GM19193 (cell line): ENCODE results near the gene MAFG.

ENCODE experiments used
- POLR2A ChIP-seq: IDR thresholded peaks from 4 replicates; pipeline ENCODE4 v1.6.1; 2011; ENCODE audit not compliant: insufficient read depth, insufficient read length; ENCODE audit errors: extremely low read depth

The MAFG gene

GRCh38 chr17:81931557-81932332 lies 4.2 kb upstream of the MAFG start:
- no peak for TF ChIP-seq POLR2A

- TF ChIP-seq POLR2A: no peak
These were observed 3.6 kb upstream of the MAFG start for GRCh38 chr17:81931189-81931556.

DNA sequence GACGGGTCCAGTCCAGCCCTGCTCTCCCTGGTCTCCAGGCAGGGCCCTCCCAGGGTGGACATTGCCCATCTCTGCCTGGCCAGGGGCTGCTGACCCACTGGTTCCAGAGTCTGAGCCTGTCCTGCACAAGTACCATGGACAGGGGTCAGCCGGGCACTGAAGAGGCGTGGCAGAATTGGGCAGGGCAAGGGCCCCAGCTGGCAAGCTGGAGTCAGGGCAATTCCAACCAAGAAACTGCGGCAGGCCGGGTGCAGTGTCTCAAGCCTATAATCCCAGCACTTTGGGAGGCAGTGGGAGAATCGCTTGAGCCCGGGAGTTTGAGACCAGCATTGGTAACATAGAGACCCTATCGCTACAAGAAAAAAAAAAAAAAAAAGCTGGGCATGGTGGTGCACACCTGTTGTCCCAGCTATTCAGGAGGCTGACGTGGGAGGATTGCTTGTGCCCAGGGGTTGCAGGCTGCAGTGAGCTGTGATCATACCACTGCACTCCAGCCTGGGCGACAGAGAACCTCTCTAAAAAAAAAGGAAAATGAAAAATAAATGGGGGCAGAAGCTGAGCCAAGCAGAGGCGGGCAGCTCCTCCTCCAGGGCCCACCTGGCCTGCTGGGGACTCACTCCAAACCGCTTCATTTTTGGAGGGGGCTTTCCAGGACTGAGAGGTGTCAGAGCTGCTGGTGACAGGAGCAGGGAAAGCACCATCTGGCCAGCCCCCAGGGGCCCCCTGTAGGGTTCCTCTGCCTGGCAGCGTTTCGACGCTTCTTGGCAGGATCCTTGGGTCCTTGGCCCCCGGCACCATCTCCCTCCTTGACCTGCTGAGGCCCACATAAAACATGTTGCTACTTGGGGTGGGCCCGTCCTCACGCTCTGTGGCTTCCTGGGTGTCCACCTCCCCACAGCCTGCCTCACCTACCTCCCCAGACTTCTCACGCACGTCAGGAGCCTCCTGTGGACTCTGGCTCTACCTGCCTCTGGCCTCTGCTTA lies 2.9 kb upstream of the MAFG start:
- no peak for TF ChIP-seq POLR2A

GRCh38 chr17:81929253-81930141 lies 2.0 kb upstream of the MAFG start:
- no peak for TF ChIP-seq POLR2A

DNA sequence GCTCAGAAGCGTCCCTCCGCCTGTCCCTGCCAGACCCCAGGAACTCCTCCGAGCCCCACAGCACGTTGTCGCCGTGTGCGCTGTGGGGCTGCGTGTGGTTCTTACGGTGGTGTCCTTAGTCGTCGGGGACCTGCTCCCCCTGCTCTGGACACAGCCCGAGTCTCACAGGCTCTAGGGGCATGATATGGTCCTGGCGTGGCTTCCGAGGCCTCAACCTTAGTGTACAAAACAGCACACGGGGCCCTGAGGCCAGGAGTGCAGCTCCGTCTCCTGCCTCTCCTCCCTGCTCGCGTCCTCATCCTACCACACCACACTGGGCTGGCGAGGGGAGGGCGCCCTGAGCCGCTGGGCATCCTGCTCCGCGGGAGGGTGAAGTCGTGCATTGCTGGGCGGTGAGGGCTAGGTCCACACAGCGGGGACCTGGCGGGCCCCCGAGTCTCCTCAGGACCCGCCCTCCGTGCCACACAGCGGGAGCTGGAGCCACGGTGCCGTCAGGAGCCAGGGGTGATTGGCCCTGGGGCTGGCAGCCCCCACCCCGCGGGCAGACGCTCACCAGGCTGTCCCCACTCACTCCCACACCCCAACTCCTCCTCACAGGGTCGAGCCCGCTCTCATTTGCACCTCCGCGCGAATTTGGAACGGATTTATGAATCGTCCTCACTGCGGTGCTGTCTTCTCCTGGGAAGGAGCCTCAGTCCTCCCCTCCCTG lies 1.2 kb upstream of the MAFG start:
- TF ChIP-seq POLR2A: no peak

DNA sequence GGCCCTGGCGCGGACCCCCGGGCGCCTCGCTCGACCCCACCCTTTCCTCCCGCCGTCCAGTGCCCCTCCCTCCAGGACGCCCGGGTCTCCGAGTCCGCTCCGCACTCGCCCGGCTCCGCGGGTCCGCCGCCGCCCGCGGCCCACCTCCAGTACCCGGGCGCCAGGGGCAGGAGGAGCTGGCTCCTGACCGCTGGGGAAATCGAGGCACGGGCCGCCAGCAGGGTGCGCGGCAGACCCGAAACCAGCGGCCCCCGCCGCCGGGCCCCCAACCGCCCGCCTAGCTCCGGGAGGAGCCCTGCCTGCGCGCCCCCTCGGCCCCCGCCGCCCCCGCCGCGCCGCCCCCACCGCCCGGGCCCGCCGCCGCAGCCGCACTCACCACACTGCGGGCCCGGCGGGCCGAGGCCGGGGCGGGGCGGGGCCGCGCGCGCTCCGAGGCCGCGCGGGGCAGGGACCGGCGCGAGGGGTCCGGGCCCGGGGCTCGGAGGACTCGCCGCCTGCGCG lies 333 bp downstream of the MAFG start:
- TF ChIP-seq POLR2A: no peak

GRCh38 chr17:81926451-81927151 lies 934 bp downstream of the MAFG start:
- no peak for TF ChIP-seq POLR2A

- no peak for TF ChIP-seq POLR2A
These were observed 1.6 kb downstream of the MAFG start for GRCh38 chr17:81925860-81926450.

DNA sequence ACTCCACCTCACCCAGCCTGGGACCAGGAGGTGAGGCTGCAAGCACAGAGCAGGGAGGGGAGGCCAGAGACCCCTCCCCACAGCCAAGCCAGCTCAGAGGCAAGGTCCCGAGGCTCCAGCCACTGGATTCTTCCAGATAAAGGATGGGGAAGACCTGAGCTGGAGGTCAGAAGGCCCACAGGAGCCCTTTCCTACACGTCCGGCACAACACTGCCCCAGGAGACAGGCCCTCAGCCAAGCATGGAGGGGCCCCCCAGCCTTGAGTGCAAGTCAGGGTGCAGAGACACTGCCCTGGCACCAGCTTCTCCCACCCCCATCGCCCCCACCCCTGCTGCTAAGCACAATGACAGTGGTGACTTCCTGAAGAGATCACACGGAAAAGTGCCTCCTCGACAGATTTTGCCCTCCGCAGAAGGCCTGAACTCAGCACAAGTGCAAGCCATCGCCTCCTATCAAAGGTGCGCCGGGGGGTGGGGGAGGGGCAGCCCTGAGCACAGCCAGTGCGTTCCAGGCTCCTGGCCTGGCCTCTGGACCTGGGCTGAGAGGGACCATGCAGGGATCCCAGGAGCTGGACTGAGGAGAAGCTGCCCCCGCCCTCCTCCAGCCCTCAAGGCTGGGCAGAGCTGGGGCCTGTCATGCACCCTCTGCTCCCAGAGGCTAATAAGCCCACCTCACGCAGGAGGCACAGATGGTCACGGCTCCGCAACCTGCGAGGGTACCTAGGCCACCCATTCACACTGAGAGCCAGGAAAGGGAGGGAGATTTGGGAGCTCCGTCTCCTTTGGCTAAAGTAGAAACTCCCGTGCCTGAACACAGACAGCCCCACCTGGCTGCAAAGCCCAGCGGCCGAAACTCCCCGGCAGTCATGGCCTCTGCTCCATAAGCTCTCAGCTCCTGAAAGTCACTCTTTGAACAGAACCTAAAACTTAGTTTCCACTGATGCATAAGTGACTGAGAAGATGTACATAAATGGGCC lies 2.7 kb downstream of the MAFG start:
- TF ChIP-seq POLR2A: no peak

- no peak for TF ChIP-seq POLR2A
These were observed 4.0 kb downstream of the MAFG start for GRCh38 chr17:81923302-81924260.
